ENCODE results near the gene ZNF750. TPM values are rescaled to one million over a fixed set of nuclear protein-coding genes. Genes with fewer than 3 reads are reported as not detected.

The ZNF750 gene
- total and polyA plus RNA-seq, 2 of the 13 experiments (the other 11 are each of a cell fraction or from before 2014, with no cell fraction given), result not detected

- TF ChIP-seq ZNF777 (CRISPR knock-in tag; IDR thresholded peaks at IDR 0.05), result peak; percentile 29; the same call in 1 of the 2 replicates
- TF ChIP-seq PRPF4 (IDR thresholded peaks at IDR 0.05; ENCODE audit: low read depth, low read length, poor library complexity, severe bottlenecking), result no peak
- TF ChIP-seq ZFP36L2 (CRISPR knock-in tag; IDR thresholded peaks at IDR 0.05), result no peak
- no peak for TF ChIP-seq KLF13 (CRISPR knock-in tag; IDR thresholded peaks at IDR 0.05)
- TF ChIP-seq ZFP91 (CRISPR knock-in tag; IDR thresholded peaks at IDR 0.05; ENCODE audit: borderline replicate concordance), result peak; percentile 50; the same call in 1 of the 2 replicates
- no peak for TF ChIP-seq ZNF616 (CRISPR knock-in tag; IDR thresholded peaks at IDR 0.05; ENCODE audit: low read depth)
- no peak for TF ChIP-seq ZNF552 (CRISPR knock-in tag; IDR thresholded peaks at IDR 0.05; ENCODE audit: borderline replicate concordance)
- peak; percentile 83 for TF ChIP-seq MAX (IDR thresholded peaks at IDR 0.05)
- peak; percentile 94 for TF ChIP-seq ZNF770 (CRISPR knock-in tag; IDR thresholded peaks at IDR 0.05)
- peak; percentile 55 for TF ChIP-seq CEBPB (IDR thresholded peaks at IDR 0.05; ENCODE audit: borderline replicate concordance, low read depth, low read length)
- TF ChIP-seq ZNF430 (CRISPR knock-in tag; IDR thresholded peaks at IDR 0.05), result peak; percentile 3; the same call in 1 of the 2 replicates
- TF ChIP-seq SCMH1 (CRISPR knock-in tag; IDR thresholded peaks at IDR 0.05; ENCODE audit: borderline replicate concordance), result no peak
- TF ChIP-seq ZMAT5 (CRISPR knock-in tag; IDR thresholded peaks at IDR 0.05; ENCODE audit: borderline replicate concordance, low read depth), result no peak
- peak; percentile 78; the same call in 1 of the 2 replicates for TF ChIP-seq ZHX1 (CRISPR knock-in tag; IDR thresholded peaks at IDR 0.05; ENCODE audit: low read depth)
- TF ChIP-seq ZNF367 (CRISPR knock-in tag; IDR thresholded peaks at IDR 0.05; ENCODE audit: borderline replicate concordance), result no peak
- no peak for TF ChIP-seq SP140L (CRISPR knock-in tag; IDR thresholded peaks at IDR 0.05; ENCODE audit: borderline replicate concordance)
- TF ChIP-seq ZNF792 (CRISPR knock-in tag; IDR thresholded peaks at IDR 0.05), result no peak
- no peak for TF ChIP-seq FOXK2 (IDR thresholded peaks at IDR 0.05)
- TF ChIP-seq HCFC1 (IDR thresholded peaks at IDR 0.05; ENCODE audit: low read depth, low read length), result no peak
Measured at GRCh38 chr17:82875407-82875856, 35.6 kb upstream of the ZNF750 start (continued).
